Vagina (tissue), 2 donors: ENCODE data around the gene SLAIN1. TPM values are rescaled to one million over a fixed set of nuclear protein-coding genes. Genes with fewer than 3 reads are reported as not detected.
"Not testable (repeated sequence)": the region's sequence is repeated elsewhere in the genome, so short reads cannot be mapped to it uniquely, and the experiment has no call there.

ENCODE experiments used
- DNase-seq, 2 donors: peaks; one replicate each; pipeline ENCODE4 v3.0.0-alpha.2; 2017; ENCODE audit errors: extremely low spot score in 2 of 2
- H3K27ac ChIP-seq: fragments of 200-600 bp; sonication (generic); one replicate; pipeline ENCODE4 v1.5.1; 2019
- H3K27me3 ChIP-seq: fragments of 200-600 bp; sonication (generic); one replicate; pipeline ENCODE4 v1.5.1; 2019
- H3K36me3 ChIP-seq, 2 donors: fragments of 200-600 bp; sonication (generic); one replicate each; pipeline ENCODE4 v1.5.1; 2017 to 2019
- H3K4me1 ChIP-seq: fragments of 200-600 bp; sonication (generic); one replicate; pipeline ENCODE4 v1.5.1; 2019
- H3K4me3 ChIP-seq, 2 donors: fragments of 200-600 bp; sonication (generic); 1 replicate in 1 of 2; 2 replicates in 1 of 2; pipeline ENCODE4 v1.5.1; 2016 to 2019
- H3K9me3 ChIP-seq: fragments of 200-600 bp; sonication (generic); one replicate; pipeline ENCODE4 v1.5.1; 2019
- POLR2A ChIP-seq, 2 donors: fragments of 450-650 bp; IDR thresholded peaks; one replicate each; pipeline ENCODE4 v1.6.1; 2017; ENCODE audit warnings: antibody characterized with exemption in 2 of 2, mild to moderate bottlenecking in 2 of 2, moderate library complexity in 2 of 2
- POLR2AphosphoS5 ChIP-seq, 2 donors: sonication (generic); formaldehyde crosslinking; IDR thresholded peaks; one replicate each; pipeline ENCODE4 v1.9.0; 2017; ENCODE audit warnings: antibody characterized with exemption in 2 of 2, mild to moderate bottlenecking in 2 of 2, low read depth in 1 of 2; ENCODE audit not compliant: insufficient read depth in 1 of 2
- intact Hi-C: fragments of 100-400 bp; cut with DNase I; formaldehyde crosslinking; loops from one replicate; pipeline ENCODE4 v1.15.1; 2023
- total RNA-seq: library from RNA; depleted of rRNA; stranded (reverse); fragments of >200 nt; gene quantifications from one replicate; pipeline ENCODE4 v1.2.3, GENCODE V29; 2016
- TF ChIP-seq, protein P1 (sequence below), 3 experiments: fragments of 450-650 bp in 2 of 3; fragments of 200-600 bp in 1 of 3; sonication (generic) in 1 of 3; IDR thresholded peaks; one replicate each; pipeline ENCODE4 v1.5.1; 2017 to 2019; ENCODE audit warnings: antibody characterized with exemption in 3 of 3, mild to moderate bottlenecking in 2 of 3, moderate library complexity in 2 of 3

The SLAIN1 gene
- 2.2 TPM for total RNA-seq

DNA sequence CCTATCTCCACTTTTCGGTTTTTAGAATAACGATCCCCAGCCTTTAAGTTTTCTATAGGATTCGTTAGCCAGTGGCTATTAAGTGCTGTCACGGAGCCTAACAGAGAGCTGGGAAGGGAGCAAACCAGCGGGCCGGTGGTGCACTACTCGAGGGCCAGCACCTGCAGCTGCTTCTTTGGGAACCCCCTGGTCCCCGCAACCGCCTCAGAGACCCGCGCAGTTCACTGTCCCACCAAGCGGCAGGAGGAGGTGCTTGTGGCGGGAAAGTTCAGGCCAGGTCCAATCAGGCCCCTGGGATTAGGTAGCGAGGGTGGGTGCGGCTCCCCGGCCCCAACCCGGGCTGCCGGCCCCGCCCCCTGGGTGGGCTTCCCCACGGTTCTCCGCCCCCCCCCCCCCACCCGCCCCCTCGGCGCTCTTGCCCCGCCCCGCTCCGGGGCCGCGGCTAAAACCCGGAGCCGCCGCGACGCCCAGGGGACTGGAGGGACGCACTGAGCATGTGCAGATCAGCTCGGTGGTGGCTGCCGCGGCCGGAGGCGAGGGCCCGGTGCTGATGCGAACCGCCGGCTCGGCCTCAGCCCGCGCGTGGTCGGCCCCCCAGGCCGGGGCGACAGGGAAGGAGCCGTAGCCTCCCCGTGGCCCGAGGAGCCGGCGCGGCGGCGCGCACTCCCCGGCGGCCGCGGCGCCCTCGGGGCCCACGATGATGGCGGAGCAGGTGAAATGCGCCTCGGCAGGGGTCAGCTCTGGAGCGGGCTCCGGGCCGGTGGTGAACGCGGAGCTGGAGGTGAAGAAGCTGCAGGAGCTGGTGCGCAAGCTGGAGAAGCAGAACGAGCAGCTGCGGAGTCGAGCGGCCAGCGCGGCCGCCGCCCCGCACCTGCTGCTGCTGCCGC is at the start of gene SLAIN1:
Gene SLAIN1 (plus strand): TSS at position 471 of the 887 bp plus-strand sequence. CDS start 227 bp downstream, at position 698.
- H3K4me1 ChIP-seq: peaks cover 9% of the 10 kb centered on the region
- no peaks in the 10 kb centered on the region for H3K9me3 ChIP-seq
- no peaks in the 10 kb centered on the region for H3K27me3 ChIP-seq
- H3K4me3 ChIP-seq: peak within 1 kb of the TSS; percentile 60 to 80
- H3K36me3 ChIP-seq: no peaks in the 10 kb centered on the region
- TF ChIP-seq POLR2A (IDR thresholded peaks at IDR 0.05): peak in 1 of 2 donors; percentile 41
- TF ChIP-seq POLR2AphosphoS5 (IDR thresholded peaks at IDR 0.05; ENCODE audit: insufficient read depth in 1 of 2, low read depth in 1 of 2): peak in 1 of 2 donors; percentile 46
- TF ChIP-seq, protein P1, sequence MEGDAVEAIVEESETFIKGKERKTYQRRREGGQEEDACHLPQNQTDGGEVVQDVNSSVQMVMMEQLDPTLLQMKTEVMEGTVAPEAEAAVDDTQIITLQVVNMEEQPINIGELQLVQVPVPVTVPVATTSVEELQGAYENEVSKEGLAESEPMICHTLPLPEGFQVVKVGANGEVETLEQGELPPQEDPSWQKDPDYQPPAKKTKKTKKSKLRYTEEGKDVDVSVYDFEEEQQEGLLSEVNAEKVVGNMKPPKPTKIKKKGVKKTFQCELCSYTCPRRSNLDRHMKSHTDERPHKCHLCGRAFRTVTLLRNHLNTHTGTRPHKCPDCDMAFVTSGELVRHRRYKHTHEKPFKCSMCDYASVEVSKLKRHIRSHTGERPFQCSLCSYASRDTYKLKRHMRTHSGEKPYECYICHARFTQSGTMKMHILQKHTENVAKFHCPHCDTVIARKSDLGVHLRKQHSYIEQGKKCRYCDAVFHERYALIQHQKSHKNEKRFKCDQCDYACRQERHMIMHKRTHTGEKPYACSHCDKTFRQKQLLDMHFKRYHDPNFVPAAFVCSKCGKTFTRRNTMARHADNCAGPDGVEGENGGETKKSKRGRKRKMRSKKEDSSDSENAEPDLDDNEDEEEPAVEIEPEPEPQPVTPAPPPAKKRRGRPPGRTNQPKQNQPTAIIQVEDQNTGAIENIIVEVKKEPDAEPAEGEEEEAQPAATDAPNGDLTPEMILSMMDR (IDR thresholded peaks at IDR 0.05): no peak
- intact Hi-C loops: no loop called here
- peak in 1 of 2 donors; percentile 89 for DNase-seq
- peak within 1 kb of the TSS; percentile 63 for H3K27ac ChIP-seq

- TF ChIP-seq POLR2A (IDR thresholded peaks at IDR 0.05) (no peak), POLR2AphosphoS5 (IDR thresholded peaks at IDR 0.05; ENCODE audit: insufficient read depth in 1 of 2, low read depth in 1 of 2) (no peak)
- TF ChIP-seq, protein P1 (IDR thresholded peaks at IDR 0.05): no peak
- Histone ChIP-seq H3K36me3 (no peaks in the 10 kb centered on the region), H3K4me1 (no peaks in the 10 kb centered on the region), H3K27me3 (no peaks in the 10 kb centered on the region), H3K9me3 (no peaks in the 10 kb centered on the region), H3K27ac (no peak overlapping the region), H3K4me3 (no peak overlapping the region)
- intact Hi-C loops: no loop called here
- DNase-seq: no peak
These were observed 47.1 kb upstream of the SLAIN1 start for GRCh38 chr13:77650409-77650808.

GRCh38 chr13:77653301-77653700 is 44.2 kb upstream of the SLAIN1 start:
- no peak overlapping the region for H3K27ac ChIP-seq
- H3K4me1 ChIP-seq: no peaks in the 10 kb centered on the region
- no peaks in the 10 kb centered on the region for H3K9me3 ChIP-seq
- H3K4me3 ChIP-seq: no peak overlapping the region
- H3K27me3 ChIP-seq: no peaks in the 10 kb centered on the region
- H3K36me3 ChIP-seq: no peaks in the 10 kb centered on the region
- intact Hi-C loops: no loop called here
- TF ChIP-seq POLR2AphosphoS5 (IDR thresholded peaks at IDR 0.05; ENCODE audit: insufficient read depth in 1 of 2, low read depth in 1 of 2): no peak
- TF ChIP-seq, protein P1 (IDR thresholded peaks at IDR 0.05): no peak
- no peak for TF ChIP-seq POLR2A (IDR thresholded peaks at IDR 0.05)
- DNase-seq: no peak

GRCh38 chr13:77660016-77660415 is 37.5 kb upstream of the SLAIN1 start:
- H3K36me3 ChIP-seq, intact Hi-C loops, H3K9me3 ChIP-seq, H3K27me3 ChIP-seq, H3K27ac ChIP-seq, H3K4me3 ChIP-seq, DNase-seq, H3K4me1 ChIP-seq: not testable (repeated sequence)

GRCh38 chr13:77660841-77661250 is 36.6 kb upstream of the SLAIN1 start:
- no peak overlapping the region for H3K27ac ChIP-seq
- TF ChIP-seq, protein P1 (IDR thresholded peaks at IDR 0.05): no peak
- TF ChIP-seq POLR2AphosphoS5 (IDR thresholded peaks at IDR 0.05; ENCODE audit: insufficient read depth in 1 of 2, low read depth in 1 of 2): no peak
- no peak for TF ChIP-seq POLR2A (IDR thresholded peaks at IDR 0.05)
- DNase-seq: no peak
- no peaks in the 10 kb centered on the region for H3K4me1 ChIP-seq
- intact Hi-C loops: no loop called here
- no peaks in the 10 kb centered on the region for H3K36me3 ChIP-seq
- H3K27me3 ChIP-seq: no peaks in the 10 kb centered on the region
- no peak overlapping the region for H3K4me3 ChIP-seq
- H3K9me3 ChIP-seq: no peaks in the 10 kb centered on the region

GRCh38 chr13:77662301-77662700 is 35.2 kb upstream of the SLAIN1 start:
- H3K4me1 ChIP-seq, intact Hi-C loops, H3K27ac ChIP-seq, DNase-seq, H3K27me3 ChIP-seq, H3K9me3 ChIP-seq, H3K36me3 ChIP-seq, H3K4me3 ChIP-seq: not testable (repeated sequence)

- H3K9me3 ChIP-seq, H3K27ac ChIP-seq, H3K36me3 ChIP-seq, H3K27me3 ChIP-seq, DNase-seq, H3K4me1 ChIP-seq, intact Hi-C loops, H3K4me3 ChIP-seq: not testable (repeated sequence)
These were observed 34.7 kb upstream of the SLAIN1 start for GRCh38 chr13:77662831-77663230.
